Colonic mucosa (tissue), 4 donors: ENCODE measurements around the gene TBX3. TPM values are rescaled to one million over a fixed set of nuclear protein-coding genes. Genes with fewer than 3 reads are reported as not detected.
A peak's percentile ranks its signal among the peaks of the same experiment; 100 is the strongest.

Experiments
- DNase-seq: peaks from one replicate; pipeline ENCODE4 v3.0.0-alpha.2; 2020
- H3K27ac ChIP-seq: fragments of 200-600 bp; one replicate; pipeline ENCODE4 v1.8.0; 2021
- H3K27me3 ChIP-seq: fragments of 200-600 bp; one replicate; pipeline ENCODE4 v1.8.0; 2021
- H3K36me3 ChIP-seq: fragments of 200-600 bp; one replicate; pipeline ENCODE4 v1.8.0; 2021
- H3K4me1 ChIP-seq: fragments of 200-600 bp; one replicate; pipeline ENCODE4 v1.8.0; 2021; ENCODE audit warnings: mild to moderate bottlenecking
- H3K4me3 ChIP-seq: fragments of 200-600 bp; one replicate; pipeline ENCODE4 v1.8.0; 2021
- H3K9ac ChIP-seq, 2 donors: one replicate each; pipeline ENCODE4 v1.7.0; 2013; ENCODE audit warnings: control low read depth in 2 of 2, low read depth in 2 of 2, low read length in 2 of 2
- H3K9me3 ChIP-seq: fragments of 200-600 bp; one replicate; pipeline ENCODE4 v1.8.0; 2021
- CTCF ChIP-seq: fragments of 200-600 bp; IDR thresholded peaks from one replicate; pipeline ENCODE4 v1.8.0; 2022; ENCODE audit warnings: antibody characterized with exemption, mild to moderate bottlenecking
- intact Hi-C: fragments of 100-400 bp; cut with DNase I; formaldehyde crosslinking; loops from one replicate; pipeline ENCODE4 v1.14.1; 2022
- total RNA-seq, 2 donors: library from RNA; stranded (reverse); fragmentation: NEBNext Ultra II Directional in 1 of 2; extraction: Animal tissue kit (Norgen Biotek cat#: 25700) in 1 of 2; gene quantifications; one replicate each; pipeline ENCODE4 v1.2.1, GENCODE V29; 2021
- donor health status: healthy.
- donor health status: DM: no; HTN: no; CAD: no.
- donor health status: DM: no; HTN: no; CAD: no.

TBX3 gene
- total RNA-seq, 2 donors from 2014 or later, result 4.8 to 7.2 TPM

- Histone ChIP-seq H3K9ac (no peak overlapping the region), H3K4me1 (no peaks in the 10 kb centered on the region), H3K9me3 (no peaks in the 10 kb centered on the region), H3K36me3 (no peaks in the 10 kb centered on the region), H3K27ac (no peak overlapping the region), H3K27me3 (peaks cover 87% of the 10 kb centered on the region), H3K4me3 (no peak overlapping the region)
- no peak for DNase-seq
- intact Hi-C loops, result no loop called here
- no peak for TF ChIP-seq CTCF
Measured at GRCh38 chr12:114695305-114695592, 11.3 kb upstream of the TBX3 start.

- Histone ChIP-seq H3K27me3 (peaks cover 83% of the 10 kb centered on the region), H3K4me3 (no peak overlapping the region), H3K9me3 (no peaks in the 10 kb centered on the region), H3K36me3 (no peaks in the 10 kb centered on the region), H3K4me1 (no peaks in the 10 kb centered on the region), H3K27ac (no peak overlapping the region), H3K9ac (no peak overlapping the region)
- intact Hi-C loops, result no loop called here
- DNase-seq, result no peak
- TF ChIP-seq CTCF, result no peak
Measured at GRCh38 chr12:114694436-114695304, 10.7 kb upstream of the TBX3 start.

- no peak overlapping the region for H3K4me3 ChIP-seq
- intact Hi-C loops, result no loop called here
- H3K27me3 ChIP-seq, result peaks cover 73% of the 10 kb centered on the region
- no peak overlapping the region for H3K27ac ChIP-seq
- H3K36me3 ChIP-seq, result no peaks in the 10 kb centered on the region
- no peaks in the 10 kb centered on the region for H3K9me3 ChIP-seq
- TF ChIP-seq CTCF, result no peak
- DNase-seq, result no peak
- no peaks in the 10 kb centered on the region for H3K4me1 ChIP-seq
- H3K9ac ChIP-seq, result no peak overlapping the region
Measured at GRCh38 chr12:114693532-114693931, 9.6 kb upstream of the TBX3 start.

- Histone ChIP-seq H3K9me3 (no peaks in the 10 kb centered on the region), H3K27ac (no peak overlapping the region), H3K36me3 (no peaks in the 10 kb centered on the region), H3K4me1 (no peaks in the 10 kb centered on the region), H3K27me3 (peaks cover 73% of the 10 kb centered on the region), H3K4me3 (no peak overlapping the region), H3K9ac (no peak overlapping the region)
- DNase-seq, result no peak
- intact Hi-C loops, result no loop called here
- no peak for TF ChIP-seq CTCF
Measured at GRCh38 chr12:114693059-114693531, 9.1 kb upstream of the TBX3 start.

- Histone ChIP-seq H3K36me3 (no peaks in the 10 kb centered on the region), H3K9me3 (no peaks in the 10 kb centered on the region), H3K27me3 (peaks cover 71% of the 10 kb centered on the region), H3K27ac (no peak overlapping the region), H3K4me1 (no peaks in the 10 kb centered on the region), H3K9ac (peak overlapping the region in 1 of 2 donors; percentile 63), H3K4me3 (peak overlapping the region; percentile 11)
- TF ChIP-seq CTCF, result no peak
- no peak for DNase-seq
- intact Hi-C loops, result no loop called here
Measured at GRCh38 chr12:114692186-114693058, 8.4 kb upstream of the TBX3 start.
